Hematopoietic multipotent progenitor cell treated with erythropoietin and hydrocortisone succinate and interleukin-3 and kit ligand, for 15 days (in vitro differentiated cells): ENCODE results near the gene GATAD2B.
"Not testable (repeated sequence)": the region's sequence is repeated elsewhere in the genome, so short reads cannot be mapped to it uniquely, and the experiment has no call there.

ENCODE experiments used
- DNase-seq: peaks from one replicate; pipeline ENCODE4 v3.0.0-alpha.2; 2015; ENCODE audit warnings: low spot score

The GATAD2B gene

DNA sequence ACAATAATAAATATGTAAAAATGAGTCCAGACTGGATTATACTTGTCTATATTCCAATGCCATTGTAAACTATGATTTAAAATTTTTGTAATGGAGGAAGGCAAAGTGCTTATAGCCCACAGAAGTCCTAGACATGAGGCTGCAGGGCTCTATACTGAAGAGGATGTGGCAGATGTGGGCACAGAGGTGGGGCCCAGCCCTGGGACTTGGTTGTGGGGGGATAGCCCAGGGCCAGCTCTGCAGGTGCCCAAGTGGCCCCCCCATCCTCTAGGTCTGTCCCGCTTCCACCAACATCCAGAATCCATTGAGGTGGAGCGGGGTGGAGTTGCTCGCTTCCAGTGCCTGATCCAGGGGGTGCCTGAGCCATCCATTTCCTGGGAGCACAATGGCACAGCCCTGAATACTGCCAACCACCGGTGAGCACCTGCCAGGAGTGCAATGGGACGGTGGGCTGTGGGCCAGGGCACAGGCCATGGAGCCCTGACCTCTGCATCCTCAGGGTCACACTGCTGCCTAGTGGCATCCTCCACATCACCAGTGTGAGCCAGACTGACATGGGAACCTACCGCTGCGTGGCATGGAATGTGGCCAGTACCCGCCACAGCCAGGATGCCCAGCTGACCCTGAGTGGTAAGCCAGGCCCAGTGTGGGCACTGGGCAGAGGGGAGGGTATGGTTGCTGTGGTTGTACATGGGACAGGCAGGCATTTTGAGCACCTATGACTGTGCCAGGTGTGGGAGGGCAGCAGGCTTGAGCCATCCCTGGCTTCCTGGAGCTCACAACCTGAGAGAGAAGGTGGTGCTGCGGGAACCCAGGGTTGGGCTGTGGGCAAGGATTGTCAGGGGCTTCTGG lies 126.6 kb downstream of the GATAD2B start:
- no peak for DNase-seq

GRCh38 chr1:153795330-153795837 lies 127.4 kb downstream of the GATAD2B start:
- DNase-seq: no peak

DNA sequence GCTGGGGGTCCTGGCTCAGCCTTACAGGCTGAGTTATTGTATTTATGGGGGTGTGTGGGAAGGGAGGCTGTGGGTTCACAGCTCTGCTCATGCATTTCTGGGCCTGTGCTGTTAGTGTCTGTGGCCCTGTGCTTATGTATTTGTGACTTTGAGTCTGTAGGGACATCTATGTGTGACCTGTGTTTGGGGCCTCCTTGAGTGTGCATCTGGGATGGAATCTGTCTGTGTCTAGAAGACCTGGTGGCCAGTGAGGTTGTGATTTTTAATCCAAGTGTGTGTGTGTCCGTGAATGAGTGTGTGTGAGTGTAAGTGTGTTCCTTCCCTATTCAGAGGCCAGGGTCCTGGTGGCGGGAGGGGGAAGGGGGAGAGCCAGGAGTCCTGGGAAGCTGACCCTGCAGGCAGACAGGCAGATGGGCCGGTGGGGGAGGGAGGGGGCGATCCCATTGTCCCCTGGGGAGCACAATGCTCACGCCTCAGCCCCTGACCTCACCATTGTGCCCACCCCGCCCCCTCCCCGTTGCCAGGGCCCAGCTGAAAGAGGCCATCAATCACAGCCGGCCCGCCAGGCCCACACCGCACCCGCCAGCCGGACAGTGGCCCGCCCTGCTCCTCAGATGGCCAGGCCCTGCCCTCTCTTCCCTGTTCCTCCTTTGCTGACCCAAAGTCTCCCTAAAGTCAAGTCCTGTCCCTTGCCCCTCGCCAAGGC lies 128.0 kb downstream of the GATAD2B start:
- no peak for DNase-seq

GRCh38 chr1:153793973-153794615 lies 128.7 kb downstream of the GATAD2B start:
- no peak for DNase-seq

GRCh38 chr1:153793261-153793972 lies 129.4 kb downstream of the GATAD2B start:
- no peak for DNase-seq

GRCh38 chr1:153792631-153793041 lies 130.1 kb downstream of the GATAD2B start:
- DNase-seq: no peak

DNA sequence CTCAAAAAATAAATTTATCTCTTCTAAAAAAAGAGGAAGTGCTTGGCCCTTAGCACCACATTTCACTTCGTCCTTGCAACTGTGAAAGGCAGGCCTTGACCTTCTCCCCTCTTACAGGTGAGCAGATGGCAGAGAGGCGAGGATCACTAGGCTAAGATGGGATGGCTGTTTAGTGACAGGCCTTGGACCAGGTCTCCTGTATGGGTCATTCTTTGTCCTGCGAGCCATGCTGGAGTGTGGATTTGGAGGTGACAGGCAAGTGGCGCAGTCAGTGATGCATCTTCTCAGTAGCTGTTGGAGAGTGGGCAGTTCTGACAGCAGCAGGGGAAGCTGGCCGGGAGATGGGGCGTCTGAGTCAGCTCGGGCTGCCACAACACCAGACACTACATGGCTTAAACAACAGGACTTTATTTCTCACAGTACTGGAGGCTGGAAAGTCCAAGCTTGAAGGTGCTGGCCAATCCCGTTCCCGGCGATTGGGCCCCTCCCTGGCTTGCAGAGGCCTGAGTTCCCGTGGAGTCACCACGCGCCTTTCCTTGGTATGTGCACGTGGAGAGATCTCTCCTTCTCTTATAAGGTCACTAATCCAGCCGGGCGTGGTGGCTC lies 131.0 kb downstream of the GATAD2B start:
- no peak for DNase-seq

DNA sequence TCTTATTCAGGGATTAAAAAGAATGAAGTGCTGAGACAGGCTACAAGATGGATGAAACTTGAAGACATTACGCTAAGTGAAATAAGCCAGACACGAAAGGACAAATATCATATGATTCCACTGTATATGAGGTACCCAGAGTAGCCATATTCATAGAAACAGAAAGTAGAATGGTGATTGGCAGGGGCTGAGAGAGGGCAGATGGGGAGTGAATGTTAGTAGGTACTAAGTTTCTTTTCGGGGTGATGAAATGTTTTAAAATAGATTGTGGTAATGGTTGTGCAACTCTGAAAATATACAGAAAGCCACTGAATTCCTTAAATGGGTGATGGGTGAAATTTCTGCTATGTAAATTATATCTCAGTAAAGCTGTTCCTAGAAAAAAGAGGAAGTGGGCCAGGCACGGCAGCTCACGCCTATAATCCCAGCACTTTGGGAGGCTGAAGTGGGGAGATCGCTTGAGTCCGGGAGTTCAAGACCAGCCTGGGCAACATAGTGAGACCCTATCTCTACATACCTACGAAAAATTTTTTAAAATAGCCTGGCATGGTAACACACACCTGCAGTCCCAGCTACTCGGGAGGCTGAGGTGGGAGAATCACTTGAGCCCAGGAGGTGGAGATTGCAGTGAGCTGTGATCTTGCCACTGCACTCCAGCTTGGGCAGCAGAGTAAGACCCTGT lies 131.7 kb downstream of the GATAD2B start:
- no peak for DNase-seq

- DNase-seq: no peak
These were observed 132.3 kb downstream of the GATAD2B start for GRCh38 chr1:153790313-153790965.

DNA sequence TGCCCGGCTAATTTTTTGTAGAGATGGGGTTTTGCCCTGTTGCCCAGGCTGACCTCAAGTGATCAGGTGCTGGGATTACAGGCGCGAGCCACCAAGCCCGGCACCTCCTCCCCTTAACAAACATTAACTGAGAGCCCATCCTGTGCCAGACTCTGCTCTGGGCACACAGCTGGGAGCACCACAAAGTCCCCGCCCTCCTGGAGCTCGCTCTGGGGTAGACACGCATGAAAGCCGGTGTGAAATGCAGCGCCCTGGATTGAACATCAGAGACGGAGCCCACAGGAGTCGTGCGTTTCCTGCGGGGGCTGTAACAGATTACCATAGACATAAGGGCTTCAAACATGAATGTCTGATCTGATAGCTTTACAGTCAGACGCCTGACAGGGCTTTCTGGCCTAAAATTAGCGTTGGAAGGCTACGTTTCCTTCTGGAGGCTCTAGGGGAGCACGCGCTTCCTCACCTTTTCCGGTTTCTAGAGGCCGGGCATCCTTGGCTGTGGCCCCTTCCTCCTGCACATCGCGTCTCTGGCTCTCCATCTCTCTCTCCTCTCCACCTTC lies 133.2 kb downstream of the GATAD2B start:
- DNase-seq: no peak

DNA sequence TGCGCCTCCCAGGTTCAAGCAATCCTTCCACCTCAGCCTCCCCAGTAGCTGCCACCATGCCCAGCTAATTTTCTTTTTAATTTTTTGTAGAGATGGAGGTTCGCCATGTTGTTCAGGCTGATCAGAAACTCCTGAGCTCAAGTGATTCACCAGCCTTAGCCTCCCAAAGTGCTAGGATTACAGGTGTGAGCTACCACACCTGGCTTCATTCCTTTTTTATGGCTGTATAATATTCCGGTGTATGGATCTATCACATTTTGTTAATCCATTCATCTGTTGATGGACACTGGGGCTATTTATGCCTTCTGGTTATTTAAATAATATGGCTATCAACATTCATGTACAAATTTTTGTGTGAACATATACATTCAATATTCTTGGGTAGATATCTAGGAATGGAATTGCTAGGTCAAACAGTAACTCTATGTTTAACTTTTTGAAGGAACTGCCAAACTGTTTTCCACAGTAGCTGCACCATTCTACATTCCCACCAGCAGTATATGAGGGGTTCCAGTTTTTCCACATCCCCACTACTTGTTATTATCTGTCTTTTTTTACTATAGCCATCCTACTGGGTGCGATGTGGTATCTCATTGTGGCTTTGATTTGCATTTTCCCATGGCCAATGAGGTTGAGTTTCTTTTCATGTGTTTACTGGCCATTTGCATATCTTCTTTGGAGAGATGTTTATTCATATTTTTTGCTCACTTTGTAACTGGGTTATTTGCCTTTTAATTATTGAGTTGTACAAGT lies 136.6 kb downstream of the GATAD2B start:
- DNase-seq: no peak

DNA sequence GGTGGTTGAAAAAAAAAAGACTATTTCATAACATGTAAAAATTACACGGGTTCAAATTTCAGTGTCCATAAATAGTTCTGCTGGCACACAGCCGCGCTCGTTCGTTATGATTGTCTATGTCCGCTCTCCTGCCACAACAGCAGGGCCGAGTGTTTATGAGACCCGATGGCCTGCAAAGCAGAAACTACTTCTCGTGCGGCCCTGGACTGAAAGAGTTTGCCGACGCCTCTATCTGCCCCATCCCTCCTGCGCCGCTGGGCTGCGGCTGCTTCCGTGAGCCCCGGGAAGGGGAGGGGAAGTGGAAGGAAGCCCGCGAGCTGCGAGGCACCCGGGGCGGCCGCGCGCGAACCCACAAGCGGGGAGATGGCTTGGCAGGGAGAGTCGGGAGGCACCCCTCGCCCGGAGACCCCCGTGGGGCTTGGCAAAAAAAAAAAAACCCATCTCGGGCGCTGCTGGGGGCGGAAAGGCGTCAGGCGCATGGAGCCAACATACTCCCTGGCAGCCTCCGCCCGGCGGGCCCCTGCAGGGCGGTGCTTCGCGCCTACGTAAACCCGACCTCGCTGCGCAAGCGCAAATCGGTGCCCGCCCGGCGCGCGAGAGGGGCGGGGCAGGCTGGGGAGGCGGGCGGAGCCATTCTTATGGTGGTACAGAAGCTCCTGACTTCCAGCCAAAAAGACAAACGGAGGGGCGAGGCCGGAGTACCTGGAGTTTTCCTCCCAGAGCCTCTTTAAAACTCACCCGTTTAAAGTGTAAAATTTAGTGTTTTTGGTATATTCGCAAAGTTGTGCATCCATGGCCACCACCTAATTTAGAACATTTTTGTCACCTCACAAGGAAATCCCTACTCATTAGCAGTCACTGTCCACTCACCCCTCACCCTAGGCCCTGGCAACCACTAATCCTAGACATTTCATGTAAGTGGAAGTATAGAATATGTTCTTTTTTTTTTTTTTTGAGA lies 139.3 kb downstream of the GATAD2B start:
- DNase-seq: peak; percentile 92

GRCh38 chr1:153782648-153783047 lies 140.1 kb downstream of the GATAD2B start:
- DNase-seq: not testable (repeated sequence)

DNA sequence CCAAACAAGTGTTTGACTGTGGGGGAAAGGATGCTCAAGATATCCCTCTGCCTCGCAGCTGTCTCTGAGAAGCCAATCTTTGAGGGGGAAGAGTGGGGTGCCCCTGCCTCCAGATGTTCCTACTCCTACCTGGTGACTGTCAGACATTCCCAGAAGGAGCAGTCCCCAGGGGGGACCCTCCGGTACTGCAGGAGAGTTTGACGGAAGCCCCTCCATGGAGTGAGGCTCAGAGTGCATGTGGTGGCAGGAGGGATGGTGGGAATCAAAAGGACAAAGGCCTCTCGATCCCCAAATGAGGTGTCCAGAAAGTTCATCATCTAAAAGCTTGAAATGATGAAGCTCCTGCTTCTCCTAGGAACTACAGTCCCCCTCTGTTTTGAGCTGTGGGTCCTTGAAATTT lies 142.2 kb downstream of the GATAD2B start:
- no peak for DNase-seq

GRCh38 chr1:153779781-153780541 lies 142.8 kb downstream of the GATAD2B start:
- DNase-seq: no peak

DNA sequence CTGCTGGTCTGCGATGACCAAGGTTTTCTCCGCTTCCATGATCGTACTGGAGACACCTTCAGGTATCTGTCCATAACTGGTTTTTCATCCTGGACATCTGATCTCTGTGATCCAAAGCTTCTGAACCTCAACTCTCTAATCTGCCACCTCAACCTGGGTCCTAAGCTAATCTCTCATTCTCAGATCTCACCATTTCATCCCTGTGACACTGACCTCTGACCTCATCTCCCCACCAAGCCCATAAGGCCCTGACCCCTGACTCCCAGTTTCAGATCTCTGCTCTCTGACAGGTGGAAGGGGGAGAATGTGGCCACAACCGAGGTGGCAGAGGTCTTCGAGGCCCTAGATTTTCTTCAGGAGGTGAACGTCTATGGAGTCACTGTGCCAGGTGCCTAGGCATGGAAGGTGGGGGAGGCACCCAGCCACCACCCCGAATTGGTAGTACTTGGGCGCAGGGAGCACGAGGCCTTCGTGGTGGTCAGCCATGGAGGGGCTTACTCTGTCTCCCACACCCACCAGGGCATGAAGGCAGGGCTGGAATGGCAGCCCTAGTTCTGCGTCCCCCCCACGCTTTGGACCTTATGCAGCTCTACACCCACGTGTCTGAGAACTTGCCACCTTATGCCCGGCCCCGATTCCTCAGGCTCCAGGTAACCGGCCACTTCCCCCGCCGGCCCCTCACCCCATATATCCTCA lies 143.8 kb downstream of the GATAD2B start:
- no peak for DNase-seq
